HG03469 (cell line): Measurements from ENCODE around the gene C1QL2.

Experiments
- ATAC-seq: cut with Tn5 transposase; IDR thresholded peaks from one replicate; pipeline ENCODE4 v1.9.1; 2021; ENCODE audit warnings: mild to moderate bottlenecking, moderate library complexity, moderate number of reproducible peaks; ENCODE audit not compliant: unreplicated experiment

C1QL2 gene

GRCh38 chr2:119147776-119148715, 10.5 kb downstream of the C1QL2 start:
- no peak for ATAC-seq

GRCh38 chr2:119144806-119145205, 13.7 kb downstream of the C1QL2 start:
- no peak for ATAC-seq

GRCh38 chr2:119142824-119143223, 15.7 kb downstream of the C1QL2 start:
- ATAC-seq: no peak

GRCh38 chr2:119137502-119137901, 21.0 kb downstream of the C1QL2 start:
- ATAC-seq: no peak

GRCh38 chr2:119136872-119137271, 21.7 kb downstream of the C1QL2 start:
- no peak for ATAC-seq

- no peak for ATAC-seq
Observed at GRCh38 chr2:119136093-119136492, 22.5 kb downstream of the C1QL2 start.

GRCh38 chr2:119134775-119135174, 23.8 kb downstream of the C1QL2 start:
- no peak for ATAC-seq

- no peak for ATAC-seq
Observed at GRCh38 chr2:119126650-119127049, 31.9 kb downstream of the C1QL2 start.

GRCh38 chr2:119123389-119123788, 35.2 kb downstream of the C1QL2 start:
- ATAC-seq: no peak

- no peak for ATAC-seq
Observed at GRCh38 chr2:119122663-119123062, 35.9 kb downstream of the C1QL2 start.

- no peak for ATAC-seq
Observed at GRCh38 chr2:119119999-119120756, 38.4 kb downstream of the C1QL2 start.

GRCh38 chr2:119119076-119119785, 39.3 kb downstream of the C1QL2 start:
- no peak for ATAC-seq

GRCh38 chr2:119117891-119118882, 40.4 kb downstream of the C1QL2 start:
- no peak for ATAC-seq

GRCh38 chr2:119117408-119117807, 41.1 kb downstream of the C1QL2 start:
- no peak for ATAC-seq

- no peak for ATAC-seq
Observed at GRCh38 chr2:119116411-119117295, 41.9 kb downstream of the C1QL2 start.

GRCh38 chr2:119114266-119114665, 44.3 kb downstream of the C1QL2 start:
- no peak for ATAC-seq

GRCh38 chr2:119113489-119113770, 45.1 kb downstream of the C1QL2 start:
- no peak for ATAC-seq

- ATAC-seq: no peak
Observed at GRCh38 chr2:119112770-119113488, 45.6 kb downstream of the C1QL2 start.

GRCh38 chr2:119112230-119112629, 46.3 kb downstream of the C1QL2 start:
- ATAC-seq: no peak
